AG10803 (cell line): ENCODE data around the gene ARID3A.
A peak's percentile ranks its signal among the peaks of the same experiment; 100 is the strongest.

Experiments
- DNase-seq: peaks from one replicate; pipeline ENCODE4 v3.0.0; 2010; ENCODE audit warnings: low read depth
- H3K4me3 ChIP-seq: 2 replicates; pipeline ENCODE4 v1.5.1; 2011; ENCODE audit warnings: mild to moderate bottlenecking, low read length, control low read depth
- TF ChIP-seq, protein P1 (sequence below): conservative IDR thresholded peaks from 2 replicates; pipeline ENCODE4 v1.5.1; 2011; ENCODE audit warnings: mild to moderate bottlenecking, low read length, control low read depth, inconsistent platforms

The ARID3A gene

DNA sequence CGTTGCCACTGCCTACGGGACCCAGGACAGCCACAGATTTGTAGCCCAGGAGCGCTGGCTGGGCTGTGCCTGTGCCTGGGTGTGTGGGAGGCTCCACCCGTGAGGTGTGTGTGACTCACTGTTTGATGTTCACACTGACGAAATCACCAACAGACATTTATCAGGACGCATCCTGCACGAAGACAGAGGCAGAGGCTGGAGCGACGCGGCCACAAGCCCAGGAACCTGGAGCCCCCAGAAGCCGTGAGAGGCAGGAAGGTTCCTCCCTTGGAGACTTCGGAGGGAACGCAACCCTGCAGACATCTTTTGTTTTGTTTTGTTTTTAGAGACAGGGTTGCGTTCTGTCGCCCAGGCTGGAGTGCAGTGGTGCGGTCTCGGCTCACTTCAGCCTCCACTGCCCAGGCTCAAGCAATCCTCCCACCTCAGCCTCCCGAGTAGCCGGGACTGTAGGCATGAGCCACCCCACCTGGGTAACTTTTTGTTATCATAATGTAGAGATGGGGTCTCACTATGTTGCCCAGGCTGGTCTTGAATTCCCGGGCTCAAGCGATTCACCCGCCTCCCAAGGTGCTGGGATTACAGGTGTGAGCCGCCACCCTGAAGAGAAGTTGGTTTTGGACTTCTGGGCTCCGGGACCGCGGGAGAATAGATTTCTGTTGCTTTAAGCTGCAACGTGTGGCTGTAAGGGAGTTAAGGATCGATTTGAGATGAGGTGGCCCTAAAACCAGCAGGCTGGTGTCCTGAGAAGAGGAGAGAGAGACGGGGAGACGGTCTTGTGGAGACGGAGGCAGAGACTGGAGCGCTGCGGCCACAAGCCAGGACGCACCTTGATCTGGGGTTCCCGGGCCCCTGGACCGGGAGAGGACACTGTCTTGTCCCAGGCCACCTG lies 33.4 kb downstream of the ARID3A start:
- TF ChIP-seq, protein P1, sequence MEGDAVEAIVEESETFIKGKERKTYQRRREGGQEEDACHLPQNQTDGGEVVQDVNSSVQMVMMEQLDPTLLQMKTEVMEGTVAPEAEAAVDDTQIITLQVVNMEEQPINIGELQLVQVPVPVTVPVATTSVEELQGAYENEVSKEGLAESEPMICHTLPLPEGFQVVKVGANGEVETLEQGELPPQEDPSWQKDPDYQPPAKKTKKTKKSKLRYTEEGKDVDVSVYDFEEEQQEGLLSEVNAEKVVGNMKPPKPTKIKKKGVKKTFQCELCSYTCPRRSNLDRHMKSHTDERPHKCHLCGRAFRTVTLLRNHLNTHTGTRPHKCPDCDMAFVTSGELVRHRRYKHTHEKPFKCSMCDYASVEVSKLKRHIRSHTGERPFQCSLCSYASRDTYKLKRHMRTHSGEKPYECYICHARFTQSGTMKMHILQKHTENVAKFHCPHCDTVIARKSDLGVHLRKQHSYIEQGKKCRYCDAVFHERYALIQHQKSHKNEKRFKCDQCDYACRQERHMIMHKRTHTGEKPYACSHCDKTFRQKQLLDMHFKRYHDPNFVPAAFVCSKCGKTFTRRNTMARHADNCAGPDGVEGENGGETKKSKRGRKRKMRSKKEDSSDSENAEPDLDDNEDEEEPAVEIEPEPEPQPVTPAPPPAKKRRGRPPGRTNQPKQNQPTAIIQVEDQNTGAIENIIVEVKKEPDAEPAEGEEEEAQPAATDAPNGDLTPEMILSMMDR, result no peak
- DNase-seq, result no peak
- no peak overlapping the region for H3K4me3 ChIP-seq

DNA sequence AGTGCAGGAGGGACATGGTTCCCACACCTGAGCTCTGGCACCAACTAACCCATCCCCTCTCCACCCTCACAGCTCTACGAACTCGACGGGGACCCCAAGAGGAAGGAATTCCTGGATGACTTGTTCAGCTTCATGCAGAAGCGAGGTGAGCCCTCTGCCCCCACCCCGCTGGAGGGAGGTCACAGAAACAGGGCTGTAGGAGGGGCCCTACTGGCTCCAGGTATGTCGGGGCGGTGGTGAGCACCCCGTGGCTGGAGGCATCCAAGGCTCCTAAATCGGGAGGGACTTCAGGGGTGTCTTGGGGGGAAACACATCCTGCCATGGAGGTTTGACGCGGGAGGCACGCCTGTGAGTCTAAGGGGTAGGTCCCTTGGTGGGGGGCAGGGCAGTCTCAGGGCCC lies 34.2 kb downstream of the ARID3A start:
- TF ChIP-seq, protein P1, result no peak
- no peak for DNase-seq
- H3K4me3 ChIP-seq, result no peak overlapping the region

DNA sequence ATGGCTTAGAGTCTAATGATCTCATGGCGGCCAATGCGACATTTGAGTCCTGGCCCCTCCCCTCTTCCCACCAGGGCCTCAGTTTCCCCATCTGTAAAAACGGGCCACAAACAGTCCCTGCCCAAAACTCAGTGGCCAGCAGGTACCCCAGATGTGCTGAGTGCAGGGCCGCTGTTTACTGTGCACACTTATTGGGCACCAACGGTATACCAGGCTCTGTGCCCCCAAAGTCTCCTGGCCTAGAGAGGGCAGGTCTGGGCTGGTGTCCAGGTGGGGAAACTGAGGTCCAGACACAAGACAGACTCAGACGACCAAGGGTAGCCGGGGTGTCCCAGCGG lies 34.7 kb downstream of the ARID3A start:
- no peak for DNase-seq
- TF ChIP-seq, protein P1, result no peak
- no peak overlapping the region for H3K4me3 ChIP-seq

DNA sequence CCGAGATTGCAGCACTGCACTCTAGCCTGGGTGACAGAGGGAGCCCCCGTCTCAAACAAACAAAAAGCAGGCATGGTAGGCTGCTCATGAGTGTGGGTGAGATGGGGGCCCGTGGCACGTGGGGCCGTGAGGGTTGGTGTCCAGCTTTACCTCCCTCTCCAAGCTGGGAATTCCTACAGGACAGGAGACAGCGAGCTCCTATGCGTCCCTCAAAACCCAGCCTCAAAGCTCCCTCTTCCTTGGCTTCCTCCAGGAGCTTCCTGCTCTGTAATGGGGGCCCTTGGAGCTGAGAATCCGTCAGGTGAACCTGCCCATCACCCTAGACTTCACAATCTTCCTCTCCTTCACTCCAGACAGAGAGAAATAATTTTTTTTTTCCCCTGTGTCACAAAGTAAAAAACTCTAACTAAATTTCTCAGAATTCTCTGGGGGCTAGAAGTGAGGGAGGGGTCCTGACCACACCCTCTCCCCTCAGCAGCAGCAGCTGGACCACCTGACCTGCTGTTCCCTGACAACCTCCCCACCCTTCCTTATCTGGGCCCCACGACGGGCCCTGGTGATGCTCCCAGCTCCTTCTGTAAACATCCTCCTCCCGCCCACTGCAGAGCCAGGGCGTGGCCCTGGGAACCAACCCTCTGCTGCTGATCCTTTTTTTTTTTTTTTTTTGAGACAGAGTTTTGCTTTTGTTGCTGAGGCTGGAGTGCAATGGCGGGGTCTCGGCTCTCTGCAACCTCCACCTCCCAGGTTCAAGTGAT lies 36.2 kb downstream of the ARID3A start:
- peak; percentile 28 for DNase-seq
- TF ChIP-seq, protein P1, result no peak
- H3K4me3 ChIP-seq, result no peak overlapping the region

DNA sequence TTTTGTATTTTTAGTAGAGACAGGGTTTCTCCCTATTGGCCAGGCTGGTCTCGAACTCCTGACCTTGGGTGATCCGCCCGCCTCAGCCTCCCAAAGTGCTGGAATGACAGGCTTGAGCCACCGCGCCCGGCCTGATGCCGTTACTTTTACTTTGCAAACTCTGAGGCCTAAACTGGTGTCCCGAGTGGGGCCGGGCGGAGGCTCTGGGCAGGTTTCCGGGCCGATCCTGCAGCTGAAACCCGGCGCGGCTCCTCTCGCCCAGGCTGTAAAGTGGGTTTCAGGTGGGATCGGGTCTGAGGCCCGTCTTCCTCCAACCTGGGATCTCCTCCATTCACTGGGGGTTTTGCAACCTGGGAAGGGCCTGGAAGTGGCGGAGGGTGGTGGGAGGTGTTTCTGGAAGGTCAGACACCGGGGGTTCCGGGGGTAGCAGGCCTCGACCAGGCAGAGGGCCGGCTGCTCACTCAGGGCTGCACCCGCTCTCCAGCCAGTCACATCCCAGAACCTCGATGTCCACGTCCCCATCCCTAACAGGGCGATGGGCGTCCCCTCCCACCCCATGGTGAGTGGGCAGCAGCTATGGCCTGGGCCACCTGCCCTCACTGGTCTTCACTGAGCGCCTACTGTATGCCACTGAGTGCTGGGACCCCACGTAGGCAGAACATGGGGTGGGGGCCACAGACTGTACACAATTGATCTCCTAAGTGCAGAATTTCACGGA lies 37.0 kb downstream of the ARID3A start:
- TF ChIP-seq, protein P1, result no peak
- H3K4me3 ChIP-seq, result no peak overlapping the region
- DNase-seq, result no peak

DNA sequence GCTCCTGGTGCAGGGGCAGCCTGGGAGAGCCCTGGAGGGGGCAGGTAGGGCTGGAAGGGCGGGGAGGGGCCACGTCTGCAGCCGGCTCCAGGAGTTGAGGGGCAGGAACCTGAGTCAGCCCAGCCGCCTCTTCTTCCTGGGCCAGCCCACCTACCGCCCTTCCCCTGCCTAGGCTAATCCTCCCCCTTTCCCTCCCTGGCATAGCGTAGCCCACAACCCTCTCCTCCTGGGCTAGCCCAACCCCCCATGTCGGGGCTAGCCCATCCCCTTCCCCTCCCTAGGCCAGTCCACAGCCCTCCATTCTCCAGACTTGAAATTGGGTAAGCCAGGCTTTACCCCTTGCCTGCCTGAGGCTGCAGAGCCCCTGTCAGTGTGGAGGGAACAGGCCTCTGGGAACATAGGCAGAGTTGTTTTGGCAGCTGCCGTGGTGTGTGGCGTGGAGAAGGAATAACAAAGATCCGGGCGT lies 37.7 kb downstream of the ARID3A start:
- DNase-seq, result no peak
- TF ChIP-seq, protein P1, result no peak
- H3K4me3 ChIP-seq, result no peak overlapping the region
